ENCODE results near the gene GOSR2. TPM values are rescaled to one million over a fixed set of nuclear protein-coding genes. Genes with fewer than 3 reads are reported as not detected.

GOSR2 gene
- total and polyA plus RNA-seq, 2 of the 13 experiments (the other 11 are each of a cell fraction or from before 2014, with no cell fraction given), result 61.5 to 63.9 TPM

DNA sequence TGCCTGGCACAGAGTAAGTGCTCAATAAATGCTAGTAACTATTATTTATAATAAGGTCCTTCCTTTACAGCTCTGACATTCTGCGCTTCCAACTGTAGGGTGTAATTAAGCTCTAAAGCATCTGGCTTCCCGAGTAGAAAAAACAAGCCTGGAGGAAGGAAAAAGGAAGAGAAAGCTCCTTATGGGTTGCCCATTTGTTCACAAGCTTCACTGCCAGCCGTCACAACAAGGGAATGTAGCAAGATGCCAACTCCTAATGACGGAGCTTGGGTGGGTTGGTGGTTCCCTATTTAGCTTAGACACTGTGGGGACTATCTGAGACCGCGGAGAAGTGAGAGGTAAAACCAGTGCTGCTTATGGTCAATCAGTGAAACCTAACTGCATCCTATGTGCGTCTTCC is 63.4 kb downstream of the GOSR2 start:
- DNase-seq (ENCODE audit: low spot score) (no peak), FAIRE-seq (no peak), ATAC-seq (no peak)
- 76% methylated on average over 7 of the region's 7 CpGs for WGBS (ENCODE audit: low lambda C conversion rate)
- in situ Hi-C loops (cut with HindIII; ENCODE audit: extremely low pct_ligation_motif_present, low pct_unique_long_range_greater_than_20kb), result no loop called here
- TF ChIP-seq GATAD2A (CRISPR knock-in tag; IDR thresholded peaks at IDR 0.05) (no peak), HDAC1 (CRISPR knock-in tag; IDR thresholded peaks at IDR 0.05) (no peak), AGO1 (IDR thresholded peaks at IDR 0.05; ENCODE audit: low read depth, low read length, poor library complexity, severe bottlenecking) (no peak), HNRNPLL (IDR thresholded peaks at IDR 0.05; ENCODE audit: low read depth, low read length, poor library complexity, severe bottlenecking) (no peak), BCL6 (CRISPR knock-in tag; IDR thresholded peaks at IDR 0.05) (no peak), MTA3 (CRISPR knock-in tag; IDR thresholded peaks at IDR 0.05) (no peak), ZNF263 (CRISPR knock-in tag; IDR thresholded peaks at IDR 0.05) (no peak), ZNF652 (CRISPR knock-in tag; IDR thresholded peaks at IDR 0.05; ENCODE audit: borderline replicate concordance, low read depth) (no peak), ATM (IDR thresholded peaks at IDR 0.05; ENCODE audit: borderline replicate concordance) (no peak), PAF1 (CRISPR knock-in tag; IDR thresholded peaks at IDR 0.05) (no peak), MIER3 (CRISPR knock-in tag; IDR thresholded peaks at IDR 0.05; ENCODE audit: borderline replicate concordance) (no peak), HOXA7 (CRISPR knock-in tag; IDR thresholded peaks at IDR 0.05) (no peak), ZNF749 (CRISPR knock-in tag; IDR thresholded peaks at IDR 0.05; ENCODE audit: borderline replicate concordance) (no peak), ZNF430 (CRISPR knock-in tag; IDR thresholded peaks at IDR 0.05) (no peak), DR1 (CRISPR knock-in tag; IDR thresholded peaks at IDR 0.05) (no peak), SNAI1 (CRISPR knock-in tag; IDR thresholded peaks at IDR 0.05; ENCODE audit: borderline replicate concordance) (no peak)
- TF ChIP-seq, protein P1, sequence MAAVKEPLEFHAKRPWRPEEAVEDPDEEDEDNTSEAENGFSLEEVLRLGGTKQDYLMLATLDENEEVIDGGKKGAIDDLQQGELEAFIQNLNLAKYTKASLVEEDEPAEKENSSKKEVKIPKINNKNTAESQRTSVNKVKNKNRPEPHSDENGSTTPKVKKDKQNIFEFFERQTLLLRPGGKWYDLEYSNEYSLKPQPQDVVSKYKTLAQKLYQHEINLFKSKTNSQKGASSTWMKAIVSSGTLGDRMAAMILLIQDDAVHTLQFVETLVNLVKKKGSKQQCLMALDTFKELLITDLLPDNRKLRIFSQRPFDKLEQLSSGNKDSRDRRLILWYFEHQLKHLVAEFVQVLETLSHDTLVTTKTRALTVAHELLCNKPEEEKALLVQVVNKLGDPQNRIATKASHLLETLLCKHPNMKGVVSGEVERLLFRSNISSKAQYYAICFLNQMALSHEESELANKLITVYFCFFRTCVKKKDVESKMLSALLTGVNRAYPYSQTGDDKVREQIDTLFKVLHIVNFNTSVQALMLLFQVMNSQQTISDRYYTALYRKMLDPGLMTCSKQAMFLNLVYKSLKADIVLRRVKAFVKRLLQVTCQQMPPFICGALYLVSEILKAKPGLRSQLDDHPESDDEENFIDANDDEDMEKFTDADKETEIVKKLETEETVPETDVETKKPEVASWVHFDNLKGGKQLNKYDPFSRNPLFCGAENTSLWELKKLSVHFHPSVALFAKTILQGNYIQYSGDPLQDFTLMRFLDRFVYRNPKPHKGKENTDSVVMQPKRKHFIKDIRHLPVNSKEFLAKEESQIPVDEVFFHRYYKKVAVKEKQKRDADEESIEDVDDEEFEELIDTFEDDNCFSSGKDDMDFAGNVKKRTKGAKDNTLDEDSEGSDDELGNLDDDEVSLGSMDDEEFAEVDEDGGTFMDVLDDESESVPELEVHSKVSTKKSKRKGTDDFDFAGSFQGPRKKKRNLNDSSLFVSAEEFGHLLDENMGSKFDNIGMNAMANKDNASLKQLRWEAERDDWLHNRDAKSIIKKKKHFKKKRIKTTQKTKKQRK (IDR thresholded peaks at IDR 0.05; ENCODE audit: low read length), result no peak
- TF ChIP-seq, protein P2, sequence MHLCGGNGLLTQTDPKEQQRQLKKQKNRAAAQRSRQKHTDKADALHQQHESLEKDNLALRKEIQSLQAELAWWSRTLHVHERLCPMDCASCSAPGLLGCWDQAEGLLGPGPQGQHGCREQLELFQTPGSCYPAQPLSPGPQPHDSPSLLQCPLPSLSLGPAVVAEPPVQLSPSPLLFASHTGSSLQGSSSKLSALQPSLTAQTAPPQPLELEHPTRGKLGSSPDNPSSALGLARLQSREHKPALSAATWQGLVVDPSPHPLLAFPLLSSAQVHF (CRISPR knock-in tag; IDR thresholded peaks at IDR 0.05), result no peak
- TF ChIP-seq, protein P3, sequence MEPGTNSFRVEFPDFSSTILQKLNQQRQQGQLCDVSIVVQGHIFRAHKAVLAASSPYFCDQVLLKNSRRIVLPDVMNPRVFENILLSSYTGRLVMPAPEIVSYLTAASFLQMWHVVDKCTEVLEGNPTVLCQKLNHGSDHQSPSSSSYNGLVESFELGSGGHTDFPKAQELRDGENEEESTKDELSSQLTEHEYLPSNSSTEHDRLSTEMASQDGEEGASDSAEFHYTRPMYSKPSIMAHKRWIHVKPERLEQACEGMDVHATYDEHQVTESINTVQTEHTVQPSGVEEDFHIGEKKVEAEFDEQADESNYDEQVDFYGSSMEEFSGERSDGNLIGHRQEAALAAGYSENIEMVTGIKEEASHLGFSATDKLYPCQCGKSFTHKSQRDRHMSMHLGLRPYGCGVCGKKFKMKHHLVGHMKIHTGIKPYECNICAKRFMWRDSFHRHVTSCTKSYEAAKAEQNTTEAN (CRISPR knock-in tag; conservative IDR thresholded peaks at IDR 0.05), result no peak
- TF ChIP-seq, protein P4, sequence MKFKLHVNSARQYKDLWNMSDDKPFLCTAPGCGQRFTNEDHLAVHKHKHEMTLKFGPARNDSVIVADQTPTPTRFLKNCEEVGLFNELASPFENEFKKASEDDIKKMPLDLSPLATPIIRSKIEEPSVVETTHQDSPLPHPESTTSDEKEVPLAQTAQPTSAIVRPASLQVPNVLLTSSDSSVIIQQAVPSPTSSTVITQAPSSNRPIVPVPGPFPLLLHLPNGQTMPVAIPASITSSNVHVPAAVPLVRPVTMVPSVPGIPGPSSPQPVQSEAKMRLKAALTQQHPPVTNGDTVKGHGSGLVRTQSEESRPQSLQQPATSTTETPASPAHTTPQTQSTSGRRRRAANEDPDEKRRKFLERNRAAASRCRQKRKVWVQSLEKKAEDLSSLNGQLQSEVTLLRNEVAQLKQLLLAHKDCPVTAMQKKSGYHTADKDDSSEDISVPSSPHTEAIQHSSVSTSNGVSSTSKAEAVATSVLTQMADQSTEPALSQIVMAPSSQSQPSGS (CRISPR knock-in tag; IDR thresholded peaks at IDR 0.05), result no peak
- Histone ChIP-seq H2AFZ (ENCODE audit: low read length) (no peak overlapping the region), H3K9me3 (ENCODE audit: low read length) (no peaks in the 10 kb centered on the region), H3K4me3 (replicated peaks in 1 of 3; ENCODE audit: insufficient read depth in 1 of 3, low read depth in 2 of 3, low read length in 3 of 3) (no peak overlapping the region), H4K20me1 (ENCODE audit: insufficient read depth, low read length) (no peaks in the 10 kb centered on the region), H3K27ac (ENCODE audit: extremely low read length, insufficient read depth, low read length) (no peak overlapping the region), H3K4me1 (ENCODE audit: insufficient read depth, low read length) (peaks cover 39% of the 10 kb centered on the region), H3K9ac (ENCODE audit: insufficient read depth, low read depth, low read length) (no peak overlapping the region), H3K79me2 (ENCODE audit: insufficient read depth, low read length) (no peaks in the 10 kb centered on the region), H3K4me2 (ENCODE audit: low read depth, low read length) (no peak overlapping the region), H3K27me3 (ENCODE audit: control insufficient read depth in 1 of 2, insufficient read depth in 2 of 2, low read length in 2 of 2) (0 out of 5 replicates have a peak, but pooled peaks cover 0 to 1% of the 10 kb centered on the region in 2 experiments), H3K36me3 (replicated peaks in 1 of 2; ENCODE audit: control insufficient read depth in 1 of 2, insufficient read depth in 2 of 2, low read length in 2 of 2) (no peaks in the 10 kb centered on the region)
- intact Hi-C loops (cut with micrococcal nuclease; ENCODE audit: unreplicated experiment), result loop anchor here (2.0 kb wide), 1 partner anchor 72 kb away; no protein-coding TSS in a partner anchor
- POLR2A ChIA-PET, result no interaction called here
- CTCF ChIA-PET (ENCODE audit: low intra/inter-chr PET ratio, low total read pairs), result no interaction called here
- no TSS peak for BruUV-seq (replicated peaks)

Data from HepG2 (cell line).